ENCODE data around the gene MYT1.

The MYT1 gene

DNA sequence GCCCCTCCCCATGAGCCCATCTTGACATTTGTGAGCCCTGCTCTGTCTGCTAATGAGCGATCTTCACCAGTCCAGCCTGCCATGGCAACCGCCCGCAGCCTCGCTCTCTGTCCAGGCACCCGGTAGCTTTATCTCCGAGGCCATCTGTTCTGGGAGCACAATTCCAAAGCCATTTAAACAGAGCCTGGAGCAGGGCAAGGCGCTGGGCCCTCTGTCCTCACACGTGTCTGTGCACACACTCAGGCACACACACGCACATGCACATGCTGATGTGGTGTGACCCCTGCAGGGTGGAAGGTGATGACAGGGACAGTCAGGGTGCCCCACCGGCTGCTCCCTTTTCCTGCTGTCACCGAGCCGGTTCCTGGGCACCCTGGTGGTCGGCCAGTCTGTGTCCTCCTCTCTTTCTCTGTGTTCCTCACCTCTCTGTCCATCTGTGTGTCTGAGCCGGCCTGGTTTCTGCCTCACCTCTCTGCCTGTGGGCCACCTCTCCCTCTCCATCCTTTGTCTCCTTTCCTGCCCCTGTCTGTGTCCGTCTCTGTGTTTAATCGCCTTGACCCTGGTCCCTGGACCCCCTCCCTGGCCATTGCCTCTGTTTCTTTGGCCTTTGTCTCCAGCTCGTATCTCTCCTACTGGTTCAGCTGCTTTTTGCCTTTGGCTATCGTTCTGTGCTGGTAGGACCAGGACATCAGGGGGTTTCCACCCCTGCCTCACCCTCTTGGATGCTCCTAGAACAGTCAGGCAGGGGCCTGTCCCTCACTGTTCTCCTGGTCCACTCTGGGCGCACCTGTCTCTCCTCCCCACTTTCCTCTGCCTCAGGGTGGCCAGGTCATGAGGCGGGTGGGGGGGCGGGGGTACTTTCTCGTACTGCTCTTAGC, 8.8 kb upstream of the MYT1 start:
- peak; percentile 68 for DNase-seq

DNA sequence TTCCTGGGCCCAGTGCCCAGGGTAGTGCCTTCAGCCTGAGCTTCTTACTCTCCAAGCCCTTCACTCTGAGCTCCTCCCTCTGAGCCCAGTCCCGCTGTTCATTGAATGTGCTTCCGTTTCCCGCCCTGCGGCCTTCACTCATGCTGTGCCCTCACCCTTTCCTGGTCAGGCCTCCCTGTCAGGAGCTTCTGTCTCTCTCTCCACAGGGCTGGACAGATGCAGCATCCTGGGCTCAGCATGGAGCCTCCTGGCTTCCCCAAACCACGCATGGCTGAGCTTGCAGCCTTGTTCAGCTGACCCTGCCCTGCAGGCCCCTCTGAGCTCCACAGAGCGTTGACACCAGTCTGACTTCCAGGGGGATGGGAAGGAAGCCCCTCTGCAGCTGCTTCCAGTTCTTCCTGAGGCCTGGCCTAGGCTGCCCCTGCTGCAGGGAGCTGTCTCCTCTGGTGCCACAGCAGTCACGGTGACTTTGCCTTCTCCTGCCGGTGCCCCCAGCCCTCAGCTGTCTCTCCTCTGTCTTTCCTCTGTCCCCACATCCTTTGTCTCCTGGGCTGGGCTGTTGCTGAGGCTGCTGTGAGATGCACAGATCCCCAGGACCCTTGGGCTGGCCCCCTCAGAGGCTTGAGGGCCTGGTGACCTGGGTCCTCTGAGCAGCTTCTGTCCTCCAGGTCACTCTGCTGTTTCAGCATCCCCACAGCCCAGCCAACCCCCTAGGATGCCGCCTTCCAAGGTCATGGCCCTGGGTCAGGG, 7.9 kb upstream of the MYT1 start:
- peak; percentile 81 for DNase-seq

DNA sequence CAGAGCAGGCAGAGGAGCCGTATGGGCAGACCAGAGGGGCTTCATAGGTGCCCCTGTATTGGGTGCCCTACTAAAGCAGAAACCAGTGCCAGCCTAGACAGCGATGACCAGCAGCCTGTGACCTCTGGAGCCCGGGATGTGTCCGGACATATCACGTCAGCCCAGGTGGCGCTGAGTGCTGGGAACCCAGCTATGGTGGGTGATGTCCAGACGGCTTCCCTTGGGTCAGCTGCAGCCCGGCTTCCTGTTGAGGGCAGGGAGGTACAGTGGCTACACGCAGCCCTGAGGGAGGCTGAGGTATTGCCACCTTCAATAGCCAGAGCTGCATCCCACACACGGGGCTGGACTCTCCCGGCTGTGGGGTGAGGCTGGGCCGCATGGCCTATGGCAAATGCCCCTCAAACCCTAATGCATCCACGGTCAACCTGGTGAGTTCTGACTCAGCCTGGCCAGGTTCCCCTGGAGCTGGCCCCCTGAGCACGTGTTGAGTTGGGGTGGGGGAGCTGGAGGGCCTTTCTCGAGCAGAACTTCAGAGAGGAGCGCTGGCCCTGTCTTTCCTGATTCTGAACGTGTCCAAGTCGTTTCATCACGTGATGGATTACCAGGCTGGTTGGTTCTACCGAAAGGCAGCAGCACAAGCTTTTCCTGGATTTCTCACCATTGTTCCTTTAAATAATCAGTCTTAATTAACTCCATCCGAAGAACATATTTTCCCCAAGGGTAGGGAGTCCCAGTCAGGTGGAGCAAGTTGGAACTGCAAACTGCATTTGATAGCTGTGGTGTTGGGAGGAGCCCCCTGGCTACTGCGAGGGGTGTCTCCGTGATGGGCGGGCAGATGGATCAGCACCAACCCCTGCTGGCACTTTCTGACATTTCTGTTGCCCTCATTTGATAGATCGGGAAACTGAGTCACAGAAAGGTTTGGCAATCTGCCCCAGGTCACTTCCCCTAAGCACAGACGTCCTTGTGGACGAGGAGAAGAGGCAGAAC, 7.1 kb upstream of the MYT1 start:
- DNase-seq: no peak

DNA sequence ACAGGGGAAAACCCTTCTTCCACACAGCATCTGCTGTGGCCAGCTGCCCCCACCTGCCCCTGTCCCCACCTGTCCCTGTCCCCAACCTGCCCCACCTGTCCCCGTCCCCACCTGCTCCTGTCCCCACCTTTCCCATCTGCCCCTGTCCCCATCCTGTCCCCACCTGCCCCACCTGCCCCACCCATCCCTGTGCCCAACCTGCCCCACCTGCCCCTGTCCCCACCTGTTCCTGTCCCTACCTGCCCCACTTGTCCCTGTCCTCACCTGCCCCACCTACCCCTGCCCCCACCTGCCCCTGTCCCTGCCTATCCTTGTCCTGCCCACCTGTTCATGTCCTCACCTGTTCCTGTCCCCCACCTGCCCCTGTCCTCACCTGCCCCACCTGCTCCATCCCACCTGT, 6.4 kb upstream of the MYT1 start:
- no peak for DNase-seq

DNA sequence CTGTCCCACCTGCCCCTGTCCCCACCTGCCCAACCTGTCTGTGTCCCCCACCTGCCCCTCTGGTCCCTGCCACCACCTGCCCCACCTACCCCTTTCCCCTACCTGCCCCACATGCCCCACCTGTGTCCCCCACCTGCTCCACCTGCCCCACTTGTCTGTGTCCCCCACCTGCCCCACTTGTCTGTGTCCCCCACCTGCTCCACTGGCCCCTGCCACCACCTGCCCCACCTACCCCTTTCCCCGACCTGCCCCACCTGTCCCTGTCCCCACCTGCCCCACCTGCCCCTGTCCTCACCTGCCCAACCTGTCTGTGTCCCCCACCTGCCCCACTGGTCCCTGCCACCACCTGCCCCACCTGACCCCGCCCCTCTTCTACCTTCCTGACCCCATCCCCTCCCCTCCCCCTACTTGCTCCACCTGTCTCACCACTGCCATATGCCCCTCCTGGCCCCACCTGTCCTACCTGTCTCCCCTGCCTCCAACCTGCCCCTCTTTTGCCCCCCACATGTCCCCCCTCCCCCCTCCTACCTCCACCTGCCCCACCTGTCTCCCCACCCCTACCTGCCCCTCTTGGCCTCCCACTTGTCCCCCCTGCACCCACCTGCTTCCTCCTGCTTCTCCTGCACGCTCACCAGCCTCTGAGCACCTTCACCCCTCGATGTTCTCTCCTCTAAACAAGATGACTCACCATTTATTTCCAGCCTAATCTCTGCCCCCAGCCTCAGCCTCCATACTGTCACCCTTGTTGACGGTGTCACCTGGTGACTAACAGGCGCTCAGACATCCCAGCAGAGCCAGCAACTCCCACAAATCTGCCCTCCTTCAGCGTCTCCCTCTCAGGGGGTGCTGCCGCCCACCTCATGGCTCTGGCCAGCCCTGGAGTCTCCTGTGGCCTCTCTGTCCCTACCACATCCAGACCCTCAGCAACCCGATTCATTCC, 5.6 kb upstream of the MYT1 start:
- no peak for DNase-seq

DNA sequence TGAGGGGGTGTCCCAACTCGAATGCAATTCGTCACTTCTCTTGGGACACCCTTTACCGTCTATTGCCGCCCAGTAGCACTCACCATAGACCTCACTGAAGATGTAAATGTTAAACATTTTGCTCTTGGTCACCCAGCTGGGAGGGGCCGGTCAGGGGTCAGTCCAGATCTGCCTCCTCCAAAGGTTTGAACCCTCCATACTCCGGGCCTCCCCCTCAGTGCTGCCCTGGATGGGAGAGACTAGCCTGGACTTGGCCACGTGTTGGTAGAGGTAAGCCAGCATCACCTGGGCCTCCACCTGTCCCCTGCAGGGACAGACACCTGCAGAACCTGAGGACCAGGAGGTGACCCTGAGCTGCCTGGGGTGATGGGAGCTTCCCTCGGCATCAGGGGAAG, 5.0 kb upstream of the MYT1 start:
- DNase-seq: no peak

DNA sequence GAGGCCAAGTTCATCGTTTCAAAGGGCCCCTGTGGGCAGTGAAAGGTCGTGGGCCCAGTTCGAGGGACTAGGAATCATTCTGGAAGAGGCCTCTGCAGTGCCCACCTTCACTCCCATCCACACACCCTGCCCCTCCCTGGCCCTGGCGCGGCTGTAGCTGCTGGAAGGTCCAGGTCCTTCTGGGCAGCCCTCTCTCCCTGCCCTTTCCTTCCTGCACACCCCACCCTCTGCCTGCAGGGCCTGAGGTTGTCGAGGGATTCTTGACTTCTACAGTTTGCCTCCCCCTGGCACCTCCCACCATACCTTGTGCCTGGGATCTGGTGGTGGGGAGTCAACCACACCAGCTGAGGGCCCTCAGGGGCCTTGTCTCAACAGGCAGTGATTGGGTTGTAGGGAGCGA, 4.5 kb upstream of the MYT1 start:
- no peak for DNase-seq

DNA sequence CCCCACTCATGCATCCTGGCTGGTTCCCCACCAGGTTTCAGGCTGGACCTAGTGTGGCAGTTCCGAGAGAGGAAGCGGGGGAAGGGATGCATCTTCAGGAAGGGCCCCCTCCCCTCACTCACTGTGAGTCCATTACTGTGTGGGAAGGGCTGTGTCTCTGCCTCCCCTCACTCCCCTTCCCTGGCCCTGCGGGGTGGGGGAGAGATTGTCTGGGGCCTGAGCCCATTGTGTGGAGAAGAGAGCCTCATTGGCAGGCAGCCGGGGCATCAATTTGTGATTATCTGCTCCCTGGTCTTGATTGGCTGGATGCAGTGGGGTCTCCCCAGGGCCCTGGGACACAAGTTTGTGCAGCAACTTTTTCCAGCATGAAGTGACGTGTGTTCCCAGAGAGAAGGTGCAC, 4.1 kb upstream of the MYT1 start:
- DNase-seq: peak; percentile 69

DNA sequence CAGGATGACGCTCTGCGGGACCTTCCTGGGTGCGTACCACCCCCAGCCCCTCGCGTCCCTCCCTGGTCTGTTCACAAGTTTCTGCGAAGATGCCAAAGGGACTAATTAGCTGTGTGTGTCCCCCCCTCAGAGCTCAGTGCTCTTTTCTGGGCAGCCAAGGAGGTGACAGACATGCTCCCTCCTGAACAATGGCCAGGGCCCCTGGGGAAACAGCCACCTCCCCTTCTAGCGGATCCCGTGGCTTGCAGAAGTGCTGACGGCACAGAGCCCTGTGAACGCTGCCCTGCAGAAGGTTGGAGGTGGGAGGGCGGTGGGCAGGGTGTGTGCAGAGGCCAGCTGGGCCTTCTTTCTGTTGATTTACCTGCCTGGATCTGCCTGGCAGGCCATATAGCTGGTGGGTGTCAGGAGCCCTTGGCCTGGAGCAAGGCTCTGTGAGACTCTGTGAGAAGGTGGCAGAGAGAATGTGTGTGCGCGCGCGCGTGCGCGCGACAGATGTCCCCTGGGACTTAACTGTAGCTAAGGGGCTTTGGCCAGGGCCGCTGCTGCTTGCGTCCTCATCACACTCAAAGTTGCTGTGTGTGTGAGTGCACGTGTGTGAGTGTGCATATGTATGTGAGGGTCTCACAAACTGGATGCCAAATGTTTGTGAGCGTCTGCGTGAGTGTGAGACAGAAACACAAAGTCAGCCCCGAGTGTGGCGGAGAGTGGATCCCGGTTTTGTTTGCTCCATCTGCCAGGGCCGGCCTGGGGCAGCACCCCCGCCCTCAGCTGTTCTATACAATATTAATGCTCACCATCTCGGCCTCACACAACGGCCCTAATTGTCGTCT, 3.5 kb upstream of the MYT1 start:
- peak; percentile 86 for DNase-seq

DNA sequence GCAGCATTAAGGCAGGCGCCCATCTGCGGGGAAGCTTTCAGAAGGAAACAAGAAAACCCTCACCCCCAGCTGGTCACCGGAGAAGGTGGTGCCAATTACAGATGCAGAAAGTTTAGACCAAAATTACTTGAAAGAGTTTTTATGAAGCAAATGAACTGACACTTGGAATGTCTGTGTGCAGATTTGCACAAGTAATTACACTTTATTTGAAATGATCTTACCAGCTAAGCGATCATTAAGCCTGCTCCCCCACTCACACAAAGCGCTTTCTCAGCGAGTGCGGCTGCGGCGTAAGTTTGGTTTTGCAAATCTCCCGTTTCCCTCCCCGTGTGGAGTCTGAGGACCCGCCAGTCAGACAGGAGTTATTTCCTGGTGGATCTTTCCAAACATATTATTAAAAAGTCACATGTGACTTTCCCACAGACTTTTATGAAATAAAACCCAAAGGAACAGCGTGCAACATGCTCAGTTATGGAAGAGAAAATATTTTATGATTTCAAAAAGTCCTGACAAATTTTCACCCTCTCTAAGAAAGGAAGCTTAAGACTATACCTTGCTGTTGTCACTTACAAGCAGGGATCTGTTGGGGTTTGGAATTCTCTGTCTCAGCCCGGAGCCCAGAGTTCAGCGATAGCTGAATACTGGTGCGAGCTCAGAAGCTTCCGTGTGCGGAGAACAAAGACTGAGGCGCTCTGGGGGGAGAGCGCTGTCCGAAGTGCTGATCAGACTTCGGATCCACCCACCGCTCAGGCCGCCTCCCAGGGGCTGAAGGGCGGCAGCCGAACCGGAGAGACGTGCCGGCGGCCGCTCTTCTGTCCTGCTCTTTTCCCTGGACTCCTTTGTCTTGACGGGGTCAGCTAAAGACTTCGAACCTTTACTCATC, 2.7 kb upstream of the MYT1 start:
- peak; percentile 90 for DNase-seq

DNA sequence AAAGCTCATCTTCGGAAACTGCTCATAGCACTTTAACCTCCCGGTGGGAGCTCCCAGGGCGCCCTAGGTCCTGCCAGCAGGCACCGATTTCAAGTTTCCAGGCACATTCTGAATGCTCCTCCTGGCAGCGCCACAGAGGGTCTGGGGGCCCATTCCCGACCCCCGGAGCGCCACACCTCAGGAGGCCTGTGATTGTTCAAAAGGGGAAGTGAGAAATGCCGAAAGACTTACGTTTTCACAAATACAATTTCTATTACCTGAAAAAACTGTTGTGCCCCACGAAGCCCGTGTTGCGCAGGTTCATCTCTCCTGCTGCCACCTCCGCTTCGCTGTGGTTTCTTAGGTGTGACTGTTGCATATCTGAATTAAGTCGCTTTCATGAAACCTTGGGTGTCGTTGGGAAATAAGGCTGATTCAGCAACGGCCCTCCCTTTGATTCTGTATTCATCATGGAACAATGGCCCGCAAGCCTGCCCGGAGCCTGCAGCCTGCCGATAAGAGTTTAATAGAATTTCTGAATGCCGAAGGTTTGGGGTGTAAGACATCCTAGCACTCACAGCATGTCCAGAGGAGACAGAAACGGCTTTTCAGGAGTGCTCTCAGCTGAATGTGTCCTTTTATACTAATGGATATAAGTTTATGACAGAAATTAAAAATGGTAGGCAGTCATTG, 1.9 kb upstream of the MYT1 start:
- DNase-seq: no peak

DNA sequence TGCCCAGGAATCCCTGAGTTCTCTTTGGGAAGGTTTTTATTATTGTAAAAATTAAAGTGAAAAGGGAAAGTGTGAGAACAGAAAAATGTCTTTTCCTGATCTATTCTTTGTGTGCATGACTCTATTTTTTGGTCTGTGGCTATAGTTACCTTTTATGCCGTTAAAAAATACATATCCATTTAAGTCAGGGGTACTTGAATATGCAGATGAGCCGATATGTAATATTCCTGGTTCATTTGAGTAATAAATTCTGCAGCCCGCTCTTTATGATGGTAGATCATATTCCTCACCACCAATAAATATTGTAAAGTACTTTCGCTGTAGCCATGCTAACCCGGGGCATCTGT, 503 bp upstream of the MYT1 start:
- no peak for DNase-seq

DNA sequence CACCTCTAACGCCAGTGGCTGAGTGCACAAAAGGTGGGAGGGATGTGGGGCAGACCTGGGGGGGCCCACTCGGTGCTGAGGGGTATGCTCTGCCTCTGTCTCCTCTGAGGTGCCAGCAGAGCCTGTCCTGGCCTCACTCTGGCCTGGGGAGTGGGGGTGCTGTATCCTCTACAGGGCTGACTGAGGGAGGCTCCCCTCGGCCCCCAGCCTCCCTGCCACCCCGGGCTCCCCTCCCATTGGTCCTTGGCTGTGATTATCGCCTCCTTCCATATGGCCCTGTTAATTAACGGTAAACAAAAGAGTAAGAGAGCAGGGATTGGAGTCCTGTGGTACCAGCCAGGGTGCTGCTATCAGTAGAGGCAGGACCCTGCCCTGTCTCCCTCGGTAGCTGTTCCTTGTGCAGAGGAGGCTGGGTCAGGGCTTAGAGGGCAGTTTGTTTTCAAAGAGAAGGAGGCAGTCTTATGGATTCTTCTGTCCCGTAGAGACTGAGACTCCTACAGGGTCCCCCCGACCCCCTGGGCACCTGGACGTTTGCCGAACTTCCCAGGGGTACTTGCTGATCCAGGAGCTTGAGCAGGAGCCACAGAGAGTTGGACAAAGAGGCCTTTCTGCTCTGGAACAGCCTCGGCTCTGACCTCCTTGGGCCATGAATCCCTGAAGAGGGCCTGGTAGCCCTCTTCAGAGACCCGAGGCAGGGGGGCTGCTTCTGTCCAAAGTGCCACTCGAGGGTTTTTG, 1.8 kb downstream of the MYT1 start:
- peak; percentile 29 for DNase-seq

DNA sequence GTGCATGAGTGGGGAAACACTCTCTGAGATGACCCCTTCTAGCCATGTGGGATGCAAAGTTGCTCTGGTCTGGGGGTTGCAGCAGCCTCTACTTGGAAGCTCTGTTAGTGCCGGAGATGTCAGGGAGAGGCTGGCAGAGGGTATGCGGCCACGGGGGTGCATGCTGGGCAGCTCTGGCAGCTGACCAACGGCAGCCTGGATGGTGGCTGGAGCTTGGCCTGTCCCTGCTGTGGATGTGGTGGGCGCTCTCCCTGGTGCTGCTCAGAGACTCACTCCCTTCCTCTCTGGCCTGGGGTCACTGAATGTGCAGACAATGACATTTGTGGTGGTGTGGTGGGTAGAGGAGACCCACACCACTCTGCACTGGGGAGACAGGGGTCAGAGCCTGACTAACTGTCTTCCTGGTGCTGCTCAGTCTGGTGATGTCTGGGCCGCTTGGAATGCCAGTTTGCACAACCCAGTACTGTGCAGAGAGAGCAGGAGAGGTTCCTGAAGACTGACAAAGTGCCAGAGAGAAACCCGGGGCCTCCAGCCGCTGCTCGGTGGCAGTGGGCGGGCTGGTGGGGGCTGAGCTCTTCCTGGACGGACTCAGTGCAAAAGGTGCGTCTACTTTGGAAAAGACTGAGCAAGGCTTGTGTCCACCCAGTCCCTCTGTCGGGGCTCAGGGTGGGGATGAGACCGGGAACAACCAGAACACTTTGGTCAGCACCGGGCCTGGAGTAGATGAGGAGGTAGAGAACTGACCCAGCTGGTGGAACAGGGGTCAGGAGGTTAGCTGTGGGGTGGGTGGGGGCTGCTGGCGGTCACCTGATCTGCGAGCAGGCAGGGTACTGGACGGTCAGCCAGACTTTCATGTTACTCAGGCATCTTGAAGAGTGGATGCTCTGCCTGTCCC, 2.7 kb downstream of the MYT1 start:
- DNase-seq: no peak

DNA sequence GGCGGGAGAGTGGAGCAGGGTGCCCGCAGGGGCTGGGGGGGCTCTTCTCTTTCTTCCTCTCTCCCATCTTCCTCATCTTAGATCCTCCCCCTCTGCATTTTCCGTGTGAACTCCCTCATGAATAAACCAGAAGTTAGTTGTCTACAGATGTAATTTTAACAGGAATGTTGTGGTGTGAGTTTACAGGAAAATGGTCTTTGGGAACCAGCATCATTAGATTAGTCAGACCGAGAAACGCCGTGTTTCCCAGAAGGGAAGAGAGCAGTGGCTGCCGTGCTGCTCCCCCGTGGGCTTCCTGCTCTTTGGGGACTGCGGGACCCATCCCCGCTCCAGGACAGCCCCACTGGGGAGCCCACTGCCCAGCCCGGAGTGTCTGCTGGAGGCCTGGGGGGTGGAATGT, 3.4 kb downstream of the MYT1 start:
- DNase-seq: no peak

DNA sequence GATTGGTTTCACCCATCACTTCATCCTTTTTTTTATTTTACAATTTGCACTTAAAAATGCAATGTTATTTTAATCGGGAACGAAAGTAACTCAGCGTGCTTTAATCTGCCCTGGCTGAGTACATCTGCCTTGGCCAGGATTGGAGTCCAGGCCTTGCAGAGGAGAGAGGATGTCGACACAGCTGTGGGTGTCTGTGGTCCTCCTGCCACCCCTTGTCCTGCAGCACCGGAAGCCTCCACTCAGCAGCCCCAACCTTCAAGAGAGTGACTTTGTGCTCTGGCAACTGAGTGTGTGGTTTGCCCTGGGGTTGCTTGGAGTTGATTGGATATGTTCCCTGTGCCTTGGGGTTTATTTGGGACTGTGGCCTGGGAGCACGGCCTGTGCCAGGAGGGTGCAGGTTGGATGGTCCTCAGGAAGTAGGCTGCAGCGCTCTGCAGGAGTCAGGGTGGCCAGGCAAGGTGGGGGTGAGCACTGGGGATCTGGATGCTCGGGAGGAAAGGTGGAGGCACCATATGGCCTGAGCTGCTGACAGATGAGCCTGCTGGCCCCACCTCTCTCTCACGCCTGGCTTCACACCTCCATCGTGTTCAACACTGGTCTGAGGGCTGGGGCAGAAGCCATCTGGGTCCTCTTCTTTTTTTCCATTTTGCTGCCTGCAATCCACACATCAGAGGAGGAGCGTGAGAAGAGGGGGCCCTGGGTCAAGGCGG, 4.3 kb downstream of the MYT1 start:
- peak; percentile 56 for DNase-seq

DNA sequence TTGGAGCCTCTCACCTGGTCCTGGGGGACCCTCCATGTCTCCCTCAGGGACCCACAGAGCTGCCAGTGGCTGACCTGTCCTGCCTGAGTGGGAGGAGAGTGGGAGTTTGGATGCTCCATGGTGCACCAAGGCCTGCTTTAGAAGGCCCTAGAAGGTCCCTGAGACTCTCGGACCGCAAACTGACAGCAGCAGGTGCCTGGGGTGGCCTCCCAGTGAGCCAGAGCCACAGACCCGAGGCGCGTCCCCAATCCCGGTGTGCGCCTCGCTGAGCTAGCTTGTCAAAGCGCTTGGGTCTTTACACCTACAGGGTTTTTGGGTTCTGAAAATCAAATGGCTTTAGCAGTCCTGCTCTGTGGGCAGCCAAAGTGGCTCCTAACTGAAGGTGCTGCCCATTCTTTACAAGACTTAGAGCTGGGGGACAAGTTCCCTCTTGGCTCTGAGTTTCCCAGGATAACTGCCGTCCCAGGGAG, 4.9 kb downstream of the MYT1 start:
- no peak for DNase-seq
